Measurements from ENCODE around the gene ZFP64.

ZFP64 gene

DNA sequence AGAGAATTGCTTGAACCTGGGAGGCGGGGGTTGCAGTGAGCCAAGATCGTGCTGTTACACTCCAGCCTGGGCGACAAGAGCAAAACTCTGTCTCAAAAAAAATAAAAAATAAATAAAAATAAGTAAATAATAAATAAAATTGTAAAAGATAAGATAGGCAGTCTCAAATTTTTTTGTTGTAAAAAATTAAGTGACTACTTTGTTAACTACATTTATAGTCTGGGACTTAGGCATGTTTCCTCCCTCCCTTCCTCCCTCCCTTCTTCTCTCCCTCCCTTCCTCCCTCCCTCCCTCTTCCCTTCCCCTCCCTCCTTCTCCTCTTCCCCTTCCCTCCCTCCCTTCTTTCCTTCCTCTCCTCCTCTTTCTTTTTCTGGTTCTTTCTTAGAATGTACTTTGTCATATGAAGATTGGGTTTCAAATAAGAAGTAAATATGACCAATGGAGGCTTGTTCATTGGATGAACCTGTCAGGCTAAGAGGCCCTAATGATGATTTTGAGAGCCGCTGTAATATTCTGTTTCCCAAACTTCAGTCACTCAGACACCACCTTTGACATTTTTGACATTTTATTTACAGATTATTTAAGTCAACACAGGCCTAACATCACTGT, 24.2 kb downstream of the ZFP64 start:
- DNase-seq (ENCODE audit: extremely low read depth, low read depth), result no peak
- TF ChIP-seq, protein P1, sequence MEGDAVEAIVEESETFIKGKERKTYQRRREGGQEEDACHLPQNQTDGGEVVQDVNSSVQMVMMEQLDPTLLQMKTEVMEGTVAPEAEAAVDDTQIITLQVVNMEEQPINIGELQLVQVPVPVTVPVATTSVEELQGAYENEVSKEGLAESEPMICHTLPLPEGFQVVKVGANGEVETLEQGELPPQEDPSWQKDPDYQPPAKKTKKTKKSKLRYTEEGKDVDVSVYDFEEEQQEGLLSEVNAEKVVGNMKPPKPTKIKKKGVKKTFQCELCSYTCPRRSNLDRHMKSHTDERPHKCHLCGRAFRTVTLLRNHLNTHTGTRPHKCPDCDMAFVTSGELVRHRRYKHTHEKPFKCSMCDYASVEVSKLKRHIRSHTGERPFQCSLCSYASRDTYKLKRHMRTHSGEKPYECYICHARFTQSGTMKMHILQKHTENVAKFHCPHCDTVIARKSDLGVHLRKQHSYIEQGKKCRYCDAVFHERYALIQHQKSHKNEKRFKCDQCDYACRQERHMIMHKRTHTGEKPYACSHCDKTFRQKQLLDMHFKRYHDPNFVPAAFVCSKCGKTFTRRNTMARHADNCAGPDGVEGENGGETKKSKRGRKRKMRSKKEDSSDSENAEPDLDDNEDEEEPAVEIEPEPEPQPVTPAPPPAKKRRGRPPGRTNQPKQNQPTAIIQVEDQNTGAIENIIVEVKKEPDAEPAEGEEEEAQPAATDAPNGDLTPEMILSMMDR (IDR thresholded peaks at IDR 0.05; ENCODE audit: low read depth, low read length), result no peak

DNA sequence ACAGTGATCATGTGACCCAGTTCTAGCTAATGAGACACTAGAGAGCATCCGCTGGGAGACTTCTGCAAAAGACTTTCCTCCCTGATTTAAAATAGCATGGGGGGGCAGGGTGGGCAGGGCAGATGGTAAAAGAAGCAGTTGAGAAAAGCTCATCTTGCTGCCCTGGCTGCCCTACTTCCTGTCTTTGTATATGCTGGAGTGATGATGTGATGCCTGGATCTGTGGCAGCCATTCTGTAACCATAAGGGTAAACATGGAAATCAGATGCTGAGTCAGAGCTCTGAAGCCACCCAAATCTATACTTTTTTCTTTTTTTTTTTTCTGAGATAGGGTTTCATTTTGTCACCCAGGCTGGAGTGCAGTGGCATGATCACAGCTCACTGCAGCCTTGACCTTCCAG, 25.4 kb downstream of the ZFP64 start:
- DNase-seq (ENCODE audit: extremely low read depth, low read depth), result no peak
- TF ChIP-seq, protein P1 (IDR thresholded peaks at IDR 0.05; ENCODE audit: low read depth, low read length), result no peak

DNA sequence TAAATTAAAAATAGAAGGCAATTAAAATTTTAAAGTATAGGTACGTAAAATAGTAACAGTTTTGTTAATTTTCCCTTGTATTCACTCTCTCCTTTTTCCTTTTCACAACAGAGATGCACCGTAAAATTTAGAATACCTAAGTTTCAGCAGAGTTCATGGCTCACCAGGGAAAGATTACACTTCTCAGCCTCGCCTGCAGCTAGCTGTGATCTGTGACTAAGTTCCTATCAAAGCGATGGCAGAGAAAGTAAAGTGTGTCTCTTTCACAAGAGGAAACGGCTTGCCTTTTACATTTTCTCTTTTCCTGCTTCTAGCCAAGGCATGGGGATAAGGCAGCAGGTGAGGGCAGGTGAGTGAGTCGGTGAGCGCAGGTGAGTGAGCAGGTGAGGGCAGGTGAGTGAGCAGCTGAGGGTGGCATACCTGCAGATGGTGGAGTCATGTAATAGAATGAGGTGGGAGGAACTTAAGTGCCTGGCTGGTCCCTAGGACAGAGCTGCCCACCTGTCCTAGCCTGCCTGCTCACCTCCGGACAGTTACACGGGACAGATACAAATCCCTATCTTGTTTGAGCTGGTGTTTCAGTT, 30.9 kb downstream of the ZFP64 start:
- TF ChIP-seq, protein P1 (IDR thresholded peaks at IDR 0.05; ENCODE audit: low read depth, low read length), result no peak
- no peak for DNase-seq (ENCODE audit: extremely low read depth, low read depth)

DNA sequence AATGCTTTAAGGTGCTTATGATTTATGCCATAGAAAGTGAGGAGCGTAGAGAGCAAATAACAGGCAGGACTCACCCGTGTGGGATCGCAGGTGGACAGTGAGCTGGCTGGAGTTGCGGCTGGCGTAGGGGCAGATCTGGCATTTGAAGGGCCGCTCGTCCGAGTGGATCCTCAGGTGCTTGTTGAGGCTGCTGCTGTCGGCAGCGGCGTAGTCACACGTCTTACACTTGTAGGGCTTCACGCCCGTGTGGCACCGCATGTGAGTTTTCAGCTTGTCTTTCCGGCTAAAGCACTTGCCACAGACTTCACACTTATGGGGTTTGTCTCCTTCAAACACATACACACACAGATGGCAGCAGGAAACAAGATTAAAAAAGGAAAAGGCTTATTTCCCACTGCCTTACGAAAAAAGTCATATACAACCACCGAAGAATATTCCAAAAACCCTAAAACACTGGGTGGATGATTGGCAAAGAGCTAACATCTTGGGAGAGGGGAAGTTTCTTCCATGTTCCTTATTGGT, 31.5 kb downstream of the ZFP64 start:
- DNase-seq (ENCODE audit: extremely low read depth, low read depth), result no peak
- TF ChIP-seq, protein P1 (IDR thresholded peaks at IDR 0.05; ENCODE audit: low read depth, low read length), result no peak

DNA sequence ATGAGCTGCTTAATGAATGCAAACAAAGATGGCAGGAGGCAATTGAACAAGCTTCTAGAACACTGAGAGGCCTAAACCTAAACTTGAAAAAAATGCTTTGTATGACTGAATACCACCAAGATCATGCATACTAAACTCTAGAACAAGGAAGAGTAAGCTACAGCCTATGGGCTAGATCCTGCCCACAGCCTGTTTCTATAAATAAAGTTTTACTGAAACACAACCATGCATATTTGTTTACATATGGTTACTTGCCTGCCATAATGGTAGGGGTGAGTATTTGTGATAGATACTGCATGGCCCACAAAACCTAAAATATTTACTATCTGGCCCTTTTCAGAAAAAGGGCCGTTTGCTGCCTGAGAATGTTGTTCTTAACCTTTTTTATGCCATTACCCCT, 37.0 kb downstream of the ZFP64 start:
- DNase-seq (ENCODE audit: extremely low read depth, low read depth), result no peak
- TF ChIP-seq, protein P1 (IDR thresholded peaks at IDR 0.05; ENCODE audit: low read depth, low read length), result no peak

DNA sequence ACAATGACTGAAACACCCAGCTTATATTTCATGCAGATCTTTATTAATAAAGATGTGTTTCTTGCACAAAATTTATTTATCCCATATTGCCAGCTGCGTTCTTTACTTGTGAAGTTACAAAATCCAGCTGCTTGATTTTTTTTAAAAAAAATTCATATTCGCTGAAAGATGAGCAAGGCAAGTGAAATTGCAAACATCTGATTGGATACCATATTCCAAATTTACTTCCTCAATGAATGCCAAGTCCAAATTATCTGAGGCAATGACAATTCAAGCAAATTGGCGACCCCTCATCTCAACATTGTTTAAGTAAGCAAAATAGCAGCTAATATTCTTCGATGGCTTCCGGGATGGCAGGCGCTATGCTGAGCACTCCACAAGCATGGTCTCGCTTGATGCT, 37.7 kb downstream of the ZFP64 start:
- DNase-seq (ENCODE audit: extremely low read depth, low read depth), result no peak

DNA sequence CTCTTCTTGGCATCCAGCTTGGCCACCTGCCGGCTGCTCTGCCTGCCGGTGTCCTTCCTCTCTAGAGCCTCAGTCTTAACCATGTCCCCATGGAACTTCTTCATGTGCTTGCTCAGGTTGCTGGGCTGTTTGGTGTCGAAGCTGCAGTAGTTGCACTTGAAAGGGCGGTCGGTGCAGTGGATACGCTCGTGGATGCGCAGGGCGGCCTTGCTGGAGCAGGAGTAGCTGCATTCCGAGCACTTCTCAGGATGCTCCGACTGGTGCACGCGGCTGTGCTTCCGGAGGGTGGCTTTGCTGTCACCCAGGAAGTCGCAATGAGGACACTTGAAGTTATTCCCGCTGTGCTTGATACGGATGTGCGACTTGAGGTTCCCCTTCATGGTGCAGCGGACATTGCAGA, 38.7 kb downstream of the ZFP64 start:
- TF ChIP-seq, protein P1 (IDR thresholded peaks at IDR 0.05; ENCODE audit: low read depth, low read length), result no peak
- no peak for DNase-seq (ENCODE audit: extremely low read depth, low read depth)

More for the DNA sequence above, 37.7 kb downstream of the ZFP64 start:
- TF ChIP-seq, protein P1 (IDR thresholded peaks at IDR 0.05; ENCODE audit: low read depth, low read length), result no peak
